NCI-H1694 (cell line): Measurements from ENCODE around the gene PAGE2.
"Not testable (repeated sequence)": the region's sequence is repeated elsewhere in the genome, so short reads cannot be mapped to it uniquely, and the experiment has no call there.

Experiments used
- DNase-seq: peaks from one replicate; lab custom pipeline; 2025; lab: John Stamatoyannopoulos, UW

Gene PAGE2

GRCh38 chrX:55088795-55089489, at the start of gene PAGE2:
TSS of gene PAGE2 (plus strand) at chrX:55089018. CDS start at chrX:55090021, 1,003 bp downstream.
- no peak for DNase-seq

- no peak for DNase-seq
These were observed 49.3 kb upstream of the PAGE2 start for GRCh38 chrX:55039471-55039870.

GRCh38 chrX:55041514-55041913, 47.3 kb upstream of the PAGE2 start:
- DNase-seq: no peak

- DNase-seq: not testable (repeated sequence)
These were observed 38.2 kb upstream of the PAGE2 start for GRCh38 chrX:55050599-55050998.

- DNase-seq: no peak
These were observed 31.8 kb upstream of the PAGE2 start for GRCh38 chrX:55056820-55057674.

- DNase-seq: peak; percentile 17
These were observed 31.1 kb upstream of the PAGE2 start for GRCh38 chrX:55057675-55058249.

- DNase-seq: not testable (repeated sequence)
These were observed 21.6 kb upstream of the PAGE2 start for GRCh38 chrX:55067180-55067579.

GRCh38 chrX:55072286-55072685, 16.5 kb upstream of the PAGE2 start:
- DNase-seq: no peak

GRCh38 chrX:55074851-55075467, 13.9 kb upstream of the PAGE2 start, which contains the start of gene PAGE2B:
TSS of gene PAGE2B (plus strand) at chrX:55075030. CDS start at chrX:55076042, 1,012 bp downstream.
- no peak for DNase-seq

- no peak for DNase-seq
These were observed 9.9 kb downstream of the PAGE2 start for GRCh38 chrX:55098691-55099090.

- DNase-seq: no peak
These were observed 10.3 kb downstream of the PAGE2 start for GRCh38 chrX:55099162-55099561.

- DNase-seq: no peak
These were observed 13.9 kb downstream of the PAGE2 start for GRCh38 chrX:55102754-55103153.

- DNase-seq: no peak
These were observed 18.4 kb downstream of the PAGE2 start for GRCh38 chrX:55107262-55107661.

- no peak for DNase-seq
These were observed 19.1 kb downstream of the PAGE2 start for GRCh38 chrX:55107911-55108310.

- DNase-seq: no peak
These were observed 20.5 kb downstream of the PAGE2 start for GRCh38 chrX:55109306-55109705.

- DNase-seq: no peak
These were observed 22.9 kb downstream of the PAGE2 start for GRCh38 chrX:55111578-55112254.

- DNase-seq: not testable (repeated sequence)
These were observed 27.8 kb downstream of the PAGE2 start for GRCh38 chrX:55116589-55116988.

- no peak for DNase-seq
These were observed 29.8 kb downstream of the PAGE2 start for GRCh38 chrX:55118574-55118973.

- no peak for DNase-seq
These were observed 30.5 kb downstream of the PAGE2 start for GRCh38 chrX:55119271-55119670.

GRCh38 chrX:55119712-55120111, 30.9 kb downstream of the PAGE2 start:
- no peak for DNase-seq

- no peak for DNase-seq
These were observed 32.0 kb downstream of the PAGE2 start for GRCh38 chrX:55120761-55121358.
